Measurements from ENCODE around the gene ANKRD37.

ANKRD37 gene

GRCh38 chr4:185371702-185372101 is 24.9 kb upstream of the ANKRD37 start:
- intact Hi-C loops (cut with DNase I; ENCODE audit: low total_unique reads) = loop anchor here (10.0 kb wide), 1 partner anchor 147 kb away; no protein-coding TSS in a partner anchor
- no peak for TF ChIP-seq CTCF (IDR thresholded peaks at IDR 0.05)
- no peaks in the 10 kb centered on the region for H3K27me3 ChIP-seq
- H3K27ac ChIP-seq = no peak overlapping the region
- no peak for DNase-seq
- H3K36me3 ChIP-seq = peaks cover 18 to 39% (median 23%) of the 10 kb centered on the region in 3 donors
- no peaks in the 10 kb centered on the region for H3K4me1 ChIP-seq
- H3K4me3 ChIP-seq = no peak overlapping the region
- no peaks in the 10 kb centered on the region for H3K9me3 ChIP-seq

GRCh38 chr4:185374027-185374426 is 22.6 kb upstream of the ANKRD37 start:
- peaks cover 18 to 33% (median 23%) of the 10 kb centered on the region in 3 donors for H3K36me3 ChIP-seq
- intact Hi-C loops (cut with DNase I; ENCODE audit: low total_unique reads) = loop anchor here (10.0 kb wide), 1 partner anchor 149 kb away; no protein-coding TSS in a partner anchor
- no peaks in the 10 kb centered on the region for H3K4me1 ChIP-seq
- DNase-seq = no peak
- no peaks in the 10 kb centered on the region for H3K27me3 ChIP-seq
- no peaks in the 10 kb centered on the region for H3K9me3 ChIP-seq
- no peak overlapping the region for H3K27ac ChIP-seq
- no peak for TF ChIP-seq CTCF (IDR thresholded peaks at IDR 0.05)
- no peak overlapping the region for H3K4me3 ChIP-seq

- Histone ChIP-seq H3K27ac (no peak overlapping the region), H3K36me3 (peaks cover 18 to 32% (median 23%) of the 10 kb centered on the region in 3 donors), H3K27me3 (no peaks in the 10 kb centered on the region), H3K9me3 (no peaks in the 10 kb centered on the region), H3K4me1 (no peaks in the 10 kb centered on the region), H3K4me3 (no peak overlapping the region)
- no peak for TF ChIP-seq CTCF (IDR thresholded peaks at IDR 0.05)
- intact Hi-C loops (cut with DNase I; ENCODE audit: low total_unique reads) = loop anchor here (10.0 kb wide), 1 partner anchor 150 kb away; no protein-coding TSS in a partner anchor
- no peak for DNase-seq
Measured at GRCh38 chr4:185374573-185374972, 22.1 kb upstream of the ANKRD37 start.

- Histone ChIP-seq H3K4me1 (peaks cover 0 to 2% (median 0%) of the 10 kb centered on the region in 4 donors), H3K27me3 (no peaks in the 10 kb centered on the region), H3K9me3 (no peaks in the 10 kb centered on the region), H3K4me3 (no peak overlapping the region), H3K36me3 (peaks cover under 1 to 5% (median 1%) of the 10 kb centered on the region in 3 donors), H3K27ac (no peak overlapping the region)
- TF ChIP-seq CTCF (IDR thresholded peaks at IDR 0.05) = no peak
- no peak for DNase-seq
- intact Hi-C loops (cut with DNase I; ENCODE audit: low total_unique reads) = loop anchor here (10.0 kb wide), 1 partner anchor 153 kb away; no protein-coding TSS in a partner anchor
Measured at GRCh38 chr4:185378264-185378663, 18.4 kb upstream of the ANKRD37 start.

GRCh38 chr4:185379326-185380295 is 17.0 kb upstream of the ANKRD37 start:
- Histone ChIP-seq H3K36me3 (no peaks in the 10 kb centered on the region), H3K27ac (no peak overlapping the region), H3K4me3 (no peak overlapping the region), H3K4me1 (peaks cover 0 to 3% (median 1%) of the 10 kb centered on the region in 4 donors), H3K9me3 (no peaks in the 10 kb centered on the region), H3K27me3 (no peaks in the 10 kb centered on the region)
- DNase-seq = no peak
- TF ChIP-seq CTCF (IDR thresholded peaks at IDR 0.05) = no peak
- intact Hi-C loops (cut with DNase I; ENCODE audit: low total_unique reads) = loop anchor here (10.0 kb wide), 1 partner anchor 155 kb away; no protein-coding TSS in a partner anchor
